ENCODE results near the gene CHMP2B. TPM values are rescaled to one million over a fixed set of nuclear protein-coding genes. Genes with fewer than 3 reads are reported as not detected.

CHMP2B gene
- total RNA-seq, 1 experiment from 2014 or later: 54.3 TPM

GRCh38 chr3:87198774-87199173 lies 28.3 kb upstream of the CHMP2B start:
- intact Hi-C loops (cut with micrococcal nuclease): no loop called here
- ChIA-PET RAD21 (ENCODE audit: low non-redundant PET in 1 of 2, low total read pairs in 2 of 2, uncharacterized antibody in 2 of 2, unreplicated experiment in 2 of 2) (no interaction called here), CTCF (no interaction called here), POLR2A (no interaction called here)
- H4K20me1 ChIP-seq (ENCODE audit: insufficient read depth): no peaks in the 10 kb centered on the region
- no peak for ATAC-seq
- BruUV-seq (replicated peaks): no TSS peak
- no peaks in the 10 kb centered on the region for H3K36me3 ChIP-seq (ENCODE audit: control insufficient read depth in 1 of 2, insufficient read depth in 2 of 2, low read length in 2 of 2)
- H2AFZ ChIP-seq (ENCODE audit: low read depth, low read length, poor library complexity, severe bottlenecking): no peak overlapping the region
- no peak for DNase-seq (ENCODE audit: low read depth, low spot score)
- no peak overlapping the region for H3K4me2 ChIP-seq (ENCODE audit: low read length)
- no peak overlapping the region for H3K4me3 ChIP-seq (replicated peaks in 1 of 2; ENCODE audit: low read depth in 1 of 2, low read length in 2 of 2)
- no peaks in the 10 kb centered on the region for H3K79me2 ChIP-seq (ENCODE audit: insufficient read depth, low read length)
- H3K27me3 ChIP-seq (ENCODE audit: insufficient read depth, low read length): no peaks in the 10 kb centered on the region
- H3K9me2 ChIP-seq (ENCODE audit: insufficient read depth): no peaks in the 10 kb centered on the region
- H3K27ac ChIP-seq (ENCODE audit: low read depth, low read length): no peak overlapping the region
- H3K9ac ChIP-seq (ENCODE audit: low read length): no peak overlapping the region
- TF ChIP-seq REST (IDR thresholded peaks at IDR 0.05; ENCODE audit: low read depth): no peak
- no peak for TF ChIP-seq FOSL1 (IDR thresholded peaks at IDR 0.05; ENCODE audit: low read depth)
- TF ChIP-seq TCF7L2 (IDR thresholded peaks at IDR 0.05; ENCODE audit: borderline replicate concordance, extremely low read depth, insufficient read depth, insufficient read length): no peak
- no peak for TF ChIP-seq EGR1 (IDR thresholded peaks at IDR 0.05; ENCODE audit: low read depth)
- no peak for TF ChIP-seq CBX3 (IDR thresholded peaks at IDR 0.05; ENCODE audit: low read depth)
- TF ChIP-seq JUND (IDR thresholded peaks at IDR 0.05): no peak
- TF ChIP-seq ZBTB33 (IDR thresholded peaks at IDR 0.05; ENCODE audit: extremely low read depth, insufficient replicate concordance, low read length): no peak
- no peak for TF ChIP-seq POLR2AphosphoS5 (IDR thresholded peaks at IDR 0.05; ENCODE audit: low read depth, low read length)
- no peak for TF ChIP-seq SIN3A (IDR thresholded peaks at IDR 0.05; ENCODE audit: low read depth)
- no peak for TF ChIP-seq EZH2phosphoT487 (IDR thresholded peaks at IDR 0.05; ENCODE audit: borderline replicate concordance)
- TF ChIP-seq ELF1 (IDR thresholded peaks at IDR 0.05; ENCODE audit: borderline replicate concordance, low read depth): no peak
- no peak for TF ChIP-seq MAX (IDR thresholded peaks at IDR 0.05)
- TF ChIP-seq POLR2A (IDR thresholded peaks at IDR 0.05; ENCODE audit: borderline replicate concordance, extremely low read depth, insufficient read depth, insufficient read length): no peak
- TF ChIP-seq CTCF (IDR thresholded peaks at IDR 0.05 in 2 of 3, conservative IDR thresholded peaks at IDR 0.05 in 1 of 3; ENCODE audit: borderline replicate concordance in 1 of 3, insufficient read depth in 1 of 3, low read depth in 2 of 3, low read length in 2 of 3): no peak
- H3K4me1 ChIP-seq (ENCODE audit: control insufficient read depth in 1 of 2, insufficient read depth in 2 of 2, low read length in 2 of 2): no peaks in the 10 kb centered on the region
- H3K9me3 ChIP-seq (ENCODE audit: control insufficient read depth in 1 of 2, insufficient read depth in 1 of 2, low read depth in 1 of 2, low read length in 2 of 2): no peaks in the 10 kb centered on the region

Data from HCT116 (cell line).